Activated CD8-positive, alpha-beta T cell treated with anti-CD3 and anti-CD28 coated beads for 36 hours (primary cell): Measurements from ENCODE around the gene LYPD3. TPM values are rescaled to one million over a fixed set of nuclear protein-coding genes. Genes with fewer than 3 reads are reported as not detected.
"Not testable (repeated sequence)": the region's sequence is repeated elsewhere in the genome, so short reads cannot be mapped to it uniquely, and the experiment has no call there.

Experiments
- ATAC-seq: fragments of 200-7000 bp; cut with Tn5 transposase; one replicate; pipeline ENCODE4 v1.10.0; 2021; ENCODE audit warnings: mild to moderate bottlenecking, moderate library complexity
- CTCF ChIA-PET: fragments of 350-600 bp; sonication (Branson Sonifier 250); formaldehyde crosslinking; loops from one replicate; lab custom pipeline; 2021; ENCODE audit warnings: antibody characterized with exemption; lab: Charles Lee
- POLR2A ChIA-PET: fragments of 350-600 bp; sonication (Branson Sonifier 250); formaldehyde crosslinking; loops from one replicate; lab custom pipeline; 2021; ENCODE audit warnings: antibody characterized with exemption; lab: Charles Lee
- DNase-seq: peaks from one replicate; pipeline ENCODE4 v3.0.0-alpha.2; 2020
- H3K27ac Mint-ChIP-seq: one replicate; pipeline ENCODE4 v1.8.0; 2021; ENCODE audit warnings: mild to moderate bottlenecking, mixed read lengths
- H3K27me3 Mint-ChIP-seq: one replicate; pipeline ENCODE4 v1.8.0; 2021; ENCODE audit warnings: mixed read lengths
- H3K36me3 Mint-ChIP-seq: one replicate; pipeline ENCODE4 v1.8.0; 2021; ENCODE audit warnings: low read depth, mixed read lengths
- H3K4me1 Mint-ChIP-seq: one replicate; pipeline ENCODE4 v1.8.0; 2021; ENCODE audit warnings: low read depth, mixed read lengths
- H3K4me3 Mint-ChIP-seq: one replicate; pipeline ENCODE4 v1.8.0; 2021; ENCODE audit warnings: mild to moderate bottlenecking, moderate library complexity, mixed read lengths
- H3K9me3 Mint-ChIP-seq: one replicate; pipeline ENCODE4 v1.8.0; 2021; ENCODE audit warnings: mixed read lengths
- CTCF ChIP-seq: fragments of 200-600 bp; IDR thresholded peaks from one replicate; pipeline ENCODE4 v1.8.0; 2022; ENCODE audit warnings: antibody characterized with exemption, mild to moderate bottlenecking
- intact Hi-C: fragments of 100-400 bp; cut with micrococcal nuclease; formaldehyde crosslinking; loops from one replicate; pipeline ENCODE4 v1.10.0; 2022
- total RNA-seq, 2 experiments: library from RNA; stranded (reverse); gene quantifications; one replicate each; pipeline ENCODE4 v1.2.3, GENCODE V29; 2021

LYPD3 gene
- total RNA-seq, 2 experiments from 2014 or later = 4.4 to 4.9 TPM

GRCh38 chr19:43437712-43438111 is 27.7 kb downstream of the LYPD3 start:
- POLR2A ChIA-PET = interaction anchor here (0.9 to 1.7 kb wide), 2 partner anchors 26 to 82 kb away, joined by 3 to 5 read pairs; no protein-coding TSS in a partner anchor
- Mint-ChIP-seq H3K36me3 (no peaks in the 10 kb centered on the region), H3K4me1 (peaks cover 40% of the 10 kb centered on the region), H3K27ac (no peak overlapping the region), H3K9me3 (no peaks in the 10 kb centered on the region), H3K4me3 (no peak overlapping the region), H3K27me3 (no peaks in the 10 kb centered on the region)
- CTCF ChIA-PET = interaction anchor here (4.4 to 11.8 kb wide), 3 partner anchors 10 to 84 kb away, joined by 31 to 328 read pairs (median 78); no protein-coding TSS in a partner anchor
- ATAC-seq (no peak), DNase-seq (no peak)
- TF ChIP-seq CTCF = no peak
- intact Hi-C loops = no loop called here

GRCh38 chr19:43437284-43437683 is 28.1 kb downstream of the LYPD3 start:
- DNase-seq, H3K9me3 Mint-ChIP-seq, H3K27ac Mint-ChIP-seq, H3K4me3 Mint-ChIP-seq, H3K36me3 Mint-ChIP-seq, ATAC-seq, intact Hi-C loops, H3K27me3 Mint-ChIP-seq: not testable (repeated sequence)
- H3K4me1 Mint-ChIP-seq = peaks cover 41% of the 10 kb centered on the region
- CTCF ChIA-PET = interaction anchor here (1.8 to 7.5 kb wide), 3 partner anchors 10 to 82 kb away, joined by 9 to 78 read pairs (median 31); no protein-coding TSS in a partner anchor
- POLR2A ChIA-PET = interaction anchor here (0.9 to 1.6 kb wide), 2 partner anchors 83 to 314 kb away, joined by 3 read pairs; no protein-coding TSS in a partner anchor

GRCh38 chr19:43435775-43436174 is 29.6 kb downstream of the LYPD3 start:
- no peaks in the 10 kb centered on the region for H3K9me3 Mint-ChIP-seq
- peaks cover 44% of the 10 kb centered on the region for H3K4me1 Mint-ChIP-seq

GRCh38 chr19:43433689-43434088 is 31.7 kb downstream of the LYPD3 start:
- H3K36me3 Mint-ChIP-seq = no peaks in the 10 kb centered on the region
- no peak for ATAC-seq
- H3K9me3 Mint-ChIP-seq = no peaks in the 10 kb centered on the region
- no peak for DNase-seq
- TF ChIP-seq CTCF = no peak
- H3K27me3 Mint-ChIP-seq = no peaks in the 10 kb centered on the region
- ChIA-PET CTCF (interaction anchor here (1.1 to 7.5 kb wide), 5 partner anchors 10 to 86 kb away, joined by 3 to 78 read pairs (median 4); partner anchors contain the start of gene PHLDB3), POLR2A (no interaction called here)
- intact Hi-C loops = no loop called here
- peaks cover 33% of the 10 kb centered on the region for H3K4me1 Mint-ChIP-seq
- no peak overlapping the region for H3K4me3 Mint-ChIP-seq
- H3K27ac Mint-ChIP-seq = no peak overlapping the region

More at GRCh38 chr19:43435775-43436174, 29.6 kb downstream of the LYPD3 start:
- Mint-ChIP-seq H3K4me3 (no peak overlapping the region), H3K27me3 (no peaks in the 10 kb centered on the region), H3K27ac (no peak overlapping the region), H3K36me3 (no peaks in the 10 kb centered on the region)
- ATAC-seq = no peak
- ChIA-PET POLR2A (interaction anchor here (0.6 to 1.6 kb wide), 2 partner anchors 83 to 315 kb away, joined by 3 read pairs; no protein-coding TSS in a partner anchor), CTCF (interaction anchor here (1.1 to 7.5 kb wide), 5 partner anchors 10 to 84 kb away, joined by 3 to 78 read pairs (median 9); no protein-coding TSS in a partner anchor)
- intact Hi-C loops = no loop called here
- TF ChIP-seq CTCF = no peak
- DNase-seq = no peak

- intact Hi-C loops = no loop called here
- Mint-ChIP-seq H3K4me1 (peaks cover 30% of the 10 kb centered on the region), H3K9me3 (no peaks in the 10 kb centered on the region), H3K36me3 (no peaks in the 10 kb centered on the region), H3K4me3 (no peak overlapping the region), H3K27me3 (no peaks in the 10 kb centered on the region), H3K27ac (no peak overlapping the region)
- ChIA-PET CTCF (interaction anchor here (0.9 to 7.5 kb wide), 12 partner anchors 9 to 141 kb away, joined by 3 to 78 read pairs (median 4); partner anchors contain the start of genes PHLDB3 and ZNF575), POLR2A (no interaction called here)
- ATAC-seq (peak; percentile 17), DNase-seq (no peak)
- no peak for TF ChIP-seq CTCF
Observed at GRCh38 chr19:43433358-43433673, 32.1 kb downstream of the LYPD3 start.
